Keratinocyte (primary cell): ENCODE measurements around the gene THRB.

Experiments used
- EZH2 ChIP-seq: IDR thresholded peaks from one replicate; pipeline ENCODE4 v1.6.1; 2012; ENCODE audit warnings: inconsistent platforms, mild to moderate bottlenecking, low read length, moderate library complexity
- TF ChIP-seq, protein P1 (sequence below), 3 experiments: IDR thresholded peaks in 1 of 3; conservative IDR thresholded peaks in 1 of 3; optimal IDR thresholded peaks in 1 of 3; 2 replicates in 2 of 3; 3 replicates in 1 of 3; pipeline versions ENCODE3 to v1.5.1; 2011; ENCODE audit warnings: low read length in 3 of 3, mild to moderate bottlenecking in 3 of 3, moderate library complexity in 2 of 3, control low read depth in 1 of 3, inconsistent platforms in 1 of 3; ENCODE audit not compliant: insufficient read depth in 2 of 3; ENCODE audit errors: extremely low read depth in 1 of 3

DNA sequence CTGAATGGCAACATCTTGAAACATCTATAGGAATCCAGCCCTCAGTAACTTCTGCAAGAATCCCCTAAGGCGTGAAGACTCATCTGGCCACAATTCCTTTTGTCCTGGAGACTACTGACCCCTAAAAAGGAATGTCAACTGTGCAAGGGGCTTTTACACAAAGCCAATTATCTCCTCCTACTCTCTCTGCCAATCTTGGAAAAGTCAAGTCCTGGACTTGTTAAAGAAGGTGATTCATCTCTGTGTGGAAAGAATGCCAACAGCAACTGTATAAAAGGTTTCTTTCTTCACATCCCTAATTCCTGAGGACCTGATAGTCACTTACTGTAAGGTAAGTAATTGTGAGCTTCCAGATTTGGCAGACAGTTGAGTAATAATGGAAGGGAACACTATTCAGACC, 22.3 kb downstream of the THRB start:
- TF ChIP-seq, protein P1, sequence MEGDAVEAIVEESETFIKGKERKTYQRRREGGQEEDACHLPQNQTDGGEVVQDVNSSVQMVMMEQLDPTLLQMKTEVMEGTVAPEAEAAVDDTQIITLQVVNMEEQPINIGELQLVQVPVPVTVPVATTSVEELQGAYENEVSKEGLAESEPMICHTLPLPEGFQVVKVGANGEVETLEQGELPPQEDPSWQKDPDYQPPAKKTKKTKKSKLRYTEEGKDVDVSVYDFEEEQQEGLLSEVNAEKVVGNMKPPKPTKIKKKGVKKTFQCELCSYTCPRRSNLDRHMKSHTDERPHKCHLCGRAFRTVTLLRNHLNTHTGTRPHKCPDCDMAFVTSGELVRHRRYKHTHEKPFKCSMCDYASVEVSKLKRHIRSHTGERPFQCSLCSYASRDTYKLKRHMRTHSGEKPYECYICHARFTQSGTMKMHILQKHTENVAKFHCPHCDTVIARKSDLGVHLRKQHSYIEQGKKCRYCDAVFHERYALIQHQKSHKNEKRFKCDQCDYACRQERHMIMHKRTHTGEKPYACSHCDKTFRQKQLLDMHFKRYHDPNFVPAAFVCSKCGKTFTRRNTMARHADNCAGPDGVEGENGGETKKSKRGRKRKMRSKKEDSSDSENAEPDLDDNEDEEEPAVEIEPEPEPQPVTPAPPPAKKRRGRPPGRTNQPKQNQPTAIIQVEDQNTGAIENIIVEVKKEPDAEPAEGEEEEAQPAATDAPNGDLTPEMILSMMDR (optimal IDR thresholded peaks at IDR 0.05 in 1 of 3, IDR thresholded peaks at IDR 0.05 in 1 of 3, conservative IDR thresholded peaks at IDR 0.05 in 1 of 3; ENCODE audit: extremely low read depth in 1 of 3, insufficient read depth in 2 of 3, low read length in 3 of 3), result no peak
- no peak for TF ChIP-seq EZH2
